Pancreas (tissue), 10 donors: ENCODE data around the gene RYR3. TPM values are rescaled to one million over a fixed set of nuclear protein-coding genes. Genes with fewer than 3 reads are reported as not detected.

Source experiments
- ATAC-seq, 4 donors: fragments of 200-7000 bp; cut with Tn5 transposase; one replicate each; pipeline versions ENCODE4 v1.8.0 to v1.9.1; 2020; ENCODE audit warnings: mild to moderate bottlenecking in 4 of 4, moderate library complexity in 4 of 4
- DNase-seq, 6 donors: peaks; one replicate each; pipeline ENCODE4 v3.0.0-alpha.2; 2020
- FAIRE-seq: peaks from 2 replicates; lab custom pipeline; 2012; peaks lifted over from hg19 to GRCh38; lab: Jason Lieb, UNC
- H3K27ac ChIP-seq, 4 donors: fragments of 200-600 bp; sonication (generic); 1 replicate in 3 of 4; 2 replicates in 1 of 4; pipeline versions ENCODE4 v1.5.0 to v1.8.0; 2020
- H3K27me3 ChIP-seq, 4 donors: fragments of 200-600 bp; one replicate each; pipeline ENCODE4 v1.8.0; 2021
- H3K36me3 ChIP-seq, 3 donors: fragments of 200-600 bp; sonication (generic) in 1 of 3; one replicate each; pipeline versions ENCODE4 v1.5.0 to v1.8.0; 2020 to 2021
- H3K4me1 ChIP-seq, 3 donors: fragments of 200-600 bp; one replicate each; pipeline ENCODE4 v1.8.0; 2021
- H3K4me3 ChIP-seq, 4 donors: fragments of 200-600 bp; sonication (generic) in 2 of 4; one replicate each; pipeline versions ENCODE4 v1.5.0 to v1.8.0; 2020 to 2021
- H3K9me3 ChIP-seq, 4 donors: fragments of 200-600 bp; one replicate each; pipeline ENCODE4 v1.8.0; 2021
- WGBS, 2 donors: extraction: QIAGEN DNeasy Blood & Tissue Kit; methylation state at CpG; one replicate each; pipeline ENCODE4 v1.1.7; 2013; 5-methylcytosine and 5-hydroxymethylcytosine counted together
- intact Hi-C, 3 donors: fragments of 100-400 bp; cut with DNase I; formaldehyde crosslinking; loops; one replicate each; pipeline versions ENCODE4 v1.11.1 to v1.14.2; 2022
- polyA plus RNA-seq, 2 donors: library from polyadenylated mRNA; stranded (reverse); fragments of 200-250 nt; gene quantifications; one replicate each; pipeline ENCODE4 v1.2.3, GENCODE V29; 2013
- total RNA-seq, 6 donors: library from RNA; stranded (reverse); fragmentation: NEBNext Ultra II Directional in 4 of 6; extraction: Animal tissue kit (Norgen Biotek cat#: 25700) in 4 of 6; gene quantifications; one replicate each; pipeline versions ENCODE4 v1.2.1 to v1.2.4, GENCODE V29; 2021 to 2023
- TF ChIP-seq, protein P1 (sequence below), 4 donors: fragments of 200-600 bp; sonication (generic) in 3 of 4; IDR thresholded peaks; one replicate each; pipeline versions ENCODE4 v1.5.0 to v1.8.0; 2021; ENCODE audit warnings: antibody characterized with exemption in 4 of 4
- donor health status: healthy with polysubstance abuse.
- donor health status: DM: no; HTN: no; CAD: no; lungs with moderate emphysema.
- donor health status: DM: no; HTN: no; CAD: no.
- donor health status: control.
- donor health status: control.
- donor health status: Bipolar disorder and iron deficiency.
- donor health status: DM: yes; HTN: yes; CAD: no.
- donor health status: DM: no; HTN: no; CAD: no.
- donor health status: DM: no; HTN: no; CAD: no.
- donor health status: DM: yes; HTN: yes; CAD: no.

RYR3 gene
- total and polyA plus RNA-seq, 8 donors: 0.03 to 0.52 (median 0.13) TPM

DNA sequence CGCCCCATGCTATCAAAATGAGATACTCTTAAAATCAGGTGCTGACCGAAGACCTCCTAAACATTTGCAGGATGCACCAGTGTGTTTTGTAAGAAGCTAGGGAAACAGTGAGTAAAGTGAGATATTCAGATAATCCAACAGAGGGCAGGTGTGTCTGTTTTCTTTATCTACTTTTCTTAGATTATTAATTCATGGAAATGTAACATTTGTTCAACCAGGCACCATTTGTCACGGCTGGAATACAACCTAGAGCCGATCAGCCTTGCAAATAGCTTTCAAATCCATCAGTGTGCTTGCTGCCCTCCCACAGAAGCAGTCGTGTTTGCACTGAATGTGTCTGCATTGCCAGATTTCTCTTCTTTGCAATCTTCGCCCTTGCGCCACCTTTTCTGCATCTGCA, 455.6 kb downstream of the RYR3 start:
- Histone ChIP-seq H3K27me3 (no peaks in the 10 kb centered on the region), H3K4me1 (no peaks in the 10 kb centered on the region), H3K36me3 (no peaks in the 10 kb centered on the region), H3K9me3 (no peaks in the 10 kb centered on the region), H3K4me3 (no peak overlapping the region), H3K27ac (no peak overlapping the region)
- DNase-seq (no peak), FAIRE-seq (no peak), ATAC-seq (no peak)
- 46 to 52% methylated on average over 7 of the region's 7 CpGs for WGBS, 2 donors
- intact Hi-C loops: no loop called here
- TF ChIP-seq, protein P1, sequence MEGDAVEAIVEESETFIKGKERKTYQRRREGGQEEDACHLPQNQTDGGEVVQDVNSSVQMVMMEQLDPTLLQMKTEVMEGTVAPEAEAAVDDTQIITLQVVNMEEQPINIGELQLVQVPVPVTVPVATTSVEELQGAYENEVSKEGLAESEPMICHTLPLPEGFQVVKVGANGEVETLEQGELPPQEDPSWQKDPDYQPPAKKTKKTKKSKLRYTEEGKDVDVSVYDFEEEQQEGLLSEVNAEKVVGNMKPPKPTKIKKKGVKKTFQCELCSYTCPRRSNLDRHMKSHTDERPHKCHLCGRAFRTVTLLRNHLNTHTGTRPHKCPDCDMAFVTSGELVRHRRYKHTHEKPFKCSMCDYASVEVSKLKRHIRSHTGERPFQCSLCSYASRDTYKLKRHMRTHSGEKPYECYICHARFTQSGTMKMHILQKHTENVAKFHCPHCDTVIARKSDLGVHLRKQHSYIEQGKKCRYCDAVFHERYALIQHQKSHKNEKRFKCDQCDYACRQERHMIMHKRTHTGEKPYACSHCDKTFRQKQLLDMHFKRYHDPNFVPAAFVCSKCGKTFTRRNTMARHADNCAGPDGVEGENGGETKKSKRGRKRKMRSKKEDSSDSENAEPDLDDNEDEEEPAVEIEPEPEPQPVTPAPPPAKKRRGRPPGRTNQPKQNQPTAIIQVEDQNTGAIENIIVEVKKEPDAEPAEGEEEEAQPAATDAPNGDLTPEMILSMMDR (IDR thresholded peaks at IDR 0.05): no peak

DNA sequence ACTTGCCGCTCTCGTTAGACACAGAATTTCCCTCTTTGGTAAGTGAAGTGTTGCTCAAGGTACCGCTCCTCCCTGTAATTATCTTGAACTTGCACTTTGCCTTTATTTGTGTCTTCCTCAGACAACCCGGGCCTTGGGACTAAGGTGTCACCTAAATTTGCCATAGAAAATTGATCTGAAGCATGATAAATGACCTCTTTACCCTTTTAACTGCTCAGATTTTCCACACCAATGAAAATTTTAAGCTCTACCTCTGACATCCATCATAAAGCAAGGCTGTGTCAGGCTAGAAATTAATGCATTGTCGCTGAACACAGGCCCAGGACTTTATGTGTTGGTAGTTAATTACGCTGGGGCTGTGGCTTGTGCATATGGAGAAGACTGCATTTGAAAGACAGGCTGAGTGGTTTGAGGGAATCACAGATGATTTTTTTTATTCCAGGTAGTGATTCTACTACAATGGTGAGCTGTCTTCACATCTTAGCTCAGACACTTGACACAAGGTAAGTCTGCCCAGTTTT, 458.0 kb downstream of the RYR3 start:
- FAIRE-seq (no peak), ATAC-seq (no peak), DNase-seq (no peak)
- Histone ChIP-seq H3K4me3 (no peak overlapping the region), H3K27me3 (no peaks in the 10 kb centered on the region), H3K9me3 (no peaks in the 10 kb centered on the region), H3K27ac (no peak overlapping the region), H3K36me3 (no peaks in the 10 kb centered on the region), H3K4me1 (no peaks in the 10 kb centered on the region)
- TF ChIP-seq, protein P1 (IDR thresholded peaks at IDR 0.05): no peak
- intact Hi-C loops: no loop called here
- 65 to 67% methylated on average over 6 of the region's 6 CpGs for WGBS, 2 donors

DNA sequence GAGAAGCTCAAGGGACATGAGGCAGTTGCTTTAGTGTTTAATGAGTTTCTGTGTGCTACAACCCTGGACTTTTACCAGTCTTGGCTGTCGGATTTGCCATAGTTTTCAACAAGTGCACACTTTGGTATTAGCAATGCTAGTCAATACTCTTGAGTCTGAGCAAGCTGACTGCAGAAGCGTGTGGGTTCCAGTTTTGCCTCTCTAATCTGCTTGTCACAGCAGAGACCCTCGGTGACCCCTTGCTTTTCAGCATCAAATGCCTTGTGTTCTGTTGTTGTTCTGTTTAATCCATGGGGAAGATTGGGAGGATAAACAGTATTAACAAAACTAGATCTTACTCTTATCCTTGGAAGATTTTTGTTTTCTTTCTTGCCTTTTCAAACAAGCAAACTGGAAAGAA, 463.2 kb downstream of the RYR3 start:
- Histone ChIP-seq H3K4me3 (no peak overlapping the region), H3K27me3 (no peaks in the 10 kb centered on the region), H3K36me3 (no peaks in the 10 kb centered on the region), H3K27ac (no peak overlapping the region), H3K4me1 (no peaks in the 10 kb centered on the region), H3K9me3 (no peaks in the 10 kb centered on the region)
- WGBS, 2 donors: 38 to 59% methylated on average over 3 of the region's 3 CpGs
- ATAC-seq (no peak), DNase-seq (no peak), FAIRE-seq (no peak)
- intact Hi-C loops: no loop called here
- TF ChIP-seq, protein P1 (IDR thresholded peaks at IDR 0.05): no peak

DNA sequence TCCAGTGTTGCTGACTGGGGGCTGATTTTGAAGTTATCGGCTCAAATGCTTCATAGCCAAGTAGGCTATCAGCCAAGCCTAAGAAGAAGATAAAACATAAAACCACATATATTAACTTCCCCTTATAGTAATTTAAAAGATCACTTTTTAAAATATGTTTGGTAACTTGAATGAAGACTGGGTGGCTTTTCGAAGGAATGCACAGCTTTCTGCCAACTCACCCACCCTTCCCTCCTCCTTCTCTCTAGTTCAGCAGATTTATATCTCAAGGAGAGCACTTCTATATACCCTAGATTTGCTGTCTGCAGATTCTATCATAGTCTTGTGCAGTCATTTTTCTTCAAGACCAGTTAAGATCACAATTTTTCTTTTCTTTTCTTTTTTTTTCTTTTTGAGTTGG, 468.1 kb downstream of the RYR3 start:
- FAIRE-seq (no peak), DNase-seq (no peak), ATAC-seq (no peak)
- Histone ChIP-seq H3K27me3 (no peaks in the 10 kb centered on the region), H3K27ac (no peak overlapping the region), H3K4me3 (no peak overlapping the region), H3K36me3 (no peaks in the 10 kb centered on the region), H3K4me1 (no peaks in the 10 kb centered on the region), H3K9me3 (no peaks in the 10 kb centered on the region)
- intact Hi-C loops: no loop called here
- 73 to 83% methylated on average over 2 of the region's 2 CpGs for WGBS, 2 donors
- TF ChIP-seq, protein P1 (IDR thresholded peaks at IDR 0.05): no peak

DNA sequence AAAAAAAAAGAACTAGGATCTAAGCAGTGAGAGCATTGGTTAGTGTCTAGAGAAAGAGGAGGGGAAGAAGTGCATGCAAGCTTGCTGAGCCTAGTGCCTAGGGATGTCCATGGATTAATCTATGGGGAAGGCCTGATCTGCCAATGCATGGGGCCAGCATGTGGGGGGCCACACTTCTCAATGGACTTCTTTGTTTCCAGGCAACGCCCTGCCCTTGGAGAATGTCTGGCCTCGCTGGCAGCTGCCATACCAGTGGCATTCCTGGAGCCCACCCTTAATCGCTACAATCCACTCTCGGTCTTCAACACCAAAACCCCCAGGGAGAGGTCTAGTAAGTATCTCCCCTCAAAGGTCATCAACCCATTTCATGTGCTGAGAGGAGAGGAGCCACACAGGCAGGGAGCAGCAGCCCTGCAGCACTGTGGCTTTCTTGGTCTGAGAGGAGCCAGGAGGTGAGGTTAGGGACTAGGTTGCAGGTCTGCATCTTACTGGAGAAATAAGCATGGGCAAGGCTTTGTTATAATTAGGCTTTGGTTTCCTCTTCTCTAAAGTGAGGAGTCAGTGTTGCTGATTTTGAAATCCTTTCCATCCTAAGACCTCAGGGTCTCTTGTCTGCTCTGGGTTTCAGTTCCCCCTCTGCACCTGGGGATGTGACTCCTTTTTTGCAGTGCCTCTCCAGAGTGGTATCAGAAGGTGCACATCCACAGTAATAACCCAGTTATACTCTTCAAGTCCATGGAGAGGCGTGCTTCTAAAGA, 469.4 kb downstream of the RYR3 start:
- WGBS, 2 donors: 80 to 81% methylated on average over 5 of the region's 5 CpGs
- TF ChIP-seq, protein P1 (IDR thresholded peaks at IDR 0.05): no peak
- Histone ChIP-seq H3K27ac (no peak overlapping the region), H3K4me3 (no peak overlapping the region), H3K4me1 (no peaks in the 10 kb centered on the region), H3K9me3 (no peaks in the 10 kb centered on the region), H3K36me3 (no peaks in the 10 kb centered on the region), H3K27me3 (no peaks in the 10 kb centered on the region)
- DNase-seq (no peak), FAIRE-seq (no peak), ATAC-seq (no peak)
- intact Hi-C loops: no loop called here
